Fibroblast of lung (primary cell): ENCODE measurements around the gene SLC25A40. TPM values are rescaled to one million over a fixed set of nuclear protein-coding genes. Genes with fewer than 3 reads are reported as not detected.

Source experiments
- DNase-seq, 2 donors: peaks; one replicate each; pipeline versions ENCODE4 v3.0.0 to v3.0.0-alpha.2; 2010; ENCODE audit warnings: low read depth in 2 of 2
- H2AFZ ChIP-seq: 2 replicates; pipeline ENCODE4 v1.5.1; 2012; ENCODE audit warnings: low read length, control low read depth, inconsistent platforms
- H3K27ac ChIP-seq: 2 replicates; pipeline ENCODE4 v1.5.1; 2011; ENCODE audit warnings: low read length, control low read depth; ENCODE audit not compliant: insufficient read depth
- H3K27me3 ChIP-seq: 2 replicates; pipeline ENCODE4 v1.5.1; 2011; ENCODE audit warnings: mild to moderate bottlenecking, low read length; ENCODE audit not compliant: control insufficient read depth, insufficient read depth
- H3K36me3 ChIP-seq: 2 replicates; pipeline ENCODE4 v1.5.1; 2011; ENCODE audit warnings: low read length; ENCODE audit not compliant: control insufficient read depth, insufficient read depth
- H3K4me1 ChIP-seq: 2 replicates; pipeline ENCODE4 v1.5.1; 2011; ENCODE audit warnings: low read length; ENCODE audit not compliant: control insufficient read depth, insufficient read depth; ENCODE audit errors: extremely low read depth
- H3K4me2 ChIP-seq: 2 replicates; pipeline ENCODE4 v1.5.1; 2011; ENCODE audit warnings: low read length, control low read depth; ENCODE audit not compliant: insufficient read depth; ENCODE audit errors: extremely low read depth
- H3K4me3 ChIP-seq, 4 experiments: fragments of 200-600 bp in 1 of 4; sonication (generic) in 1 of 4; replicated peaks in 1 of 4; 2 replicates each; pipeline ENCODE4 v1.5.1; 2011 to 2016; ENCODE audit warnings: low read length in 4 of 4, low read depth in 3 of 4, mild to moderate bottlenecking in 3 of 4, control low read depth in 2 of 4, inconsistent platforms in 1 of 4, mixed read lengths in 1 of 4; ENCODE audit not compliant: insufficient read depth in 1 of 4; ENCODE audit errors: control extremely low read depth in 1 of 4
- H3K79me2 ChIP-seq: 2 replicates; pipeline ENCODE4 v1.5.1; 2012; ENCODE audit warnings: mild to moderate bottlenecking, low read length, inconsistent platforms; ENCODE audit not compliant: control insufficient read depth, insufficient read depth
- H3K9ac ChIP-seq: 2 replicates; pipeline ENCODE4 v1.5.1; 2011; ENCODE audit warnings: mild to moderate bottlenecking, low read length, control low read depth; ENCODE audit not compliant: insufficient read depth
- H3K9me3 ChIP-seq: 2 replicates; pipeline ENCODE4 v1.5.1; 2012; ENCODE audit warnings: low read depth, low read length; ENCODE audit not compliant: control insufficient read depth, insufficient read depth
- H4K20me1 ChIP-seq: 2 replicates; pipeline ENCODE4 v1.5.1; 2011; ENCODE audit warnings: low read length; ENCODE audit not compliant: control insufficient read depth, insufficient read depth; ENCODE audit errors: extremely low read depth
- EZH2 ChIP-seq: IDR thresholded peaks from 2 replicates; pipeline ENCODE4 v1.5.1; 2012; ENCODE audit warnings: low read length, control low read depth, mild to moderate bottlenecking; ENCODE audit errors: missing control alignments
- polyA plus RNA-seq, 2 donors: library from polyadenylated mRNA; depleted of rRNA in 1 of 2; stranded (reverse) in 1 of 2; unstranded in 1 of 2; fragments of >200 nt; gene quantifications; 2 replicates each; pipeline ENCODE4 v1.2.1, GENCODE V29; 2011 to 2012; ENCODE audit warnings: missing spikeins in 1 of 2
- total RNA-seq: library from RNA; depleted of rRNA; stranded (reverse); fragments of >200 nt; gene quantifications from 2 replicates; pipeline ENCODE4 v1.2.1, GENCODE V29; 2014
- TF ChIP-seq, protein P1 (sequence below), 2 donors: IDR thresholded peaks in 1 of 2; conservative IDR thresholded peaks in 1 of 2; 1 replicate in 1 of 2; 2 replicates in 1 of 2; pipeline ENCODE4 v1.5.1; 2011 to 2012; ENCODE audit warnings: low read length in 2 of 2, control low read depth in 1 of 2, inconsistent platforms in 1 of 2, low read depth in 1 of 2, mild to moderate bottlenecking in 1 of 2

Gene SLC25A40
- total and polyA plus RNA-seq, 2 donors (not counting 1 experiment from before 2014, with no cell fraction given): 6.3 to 10.2 TPM

DNA sequence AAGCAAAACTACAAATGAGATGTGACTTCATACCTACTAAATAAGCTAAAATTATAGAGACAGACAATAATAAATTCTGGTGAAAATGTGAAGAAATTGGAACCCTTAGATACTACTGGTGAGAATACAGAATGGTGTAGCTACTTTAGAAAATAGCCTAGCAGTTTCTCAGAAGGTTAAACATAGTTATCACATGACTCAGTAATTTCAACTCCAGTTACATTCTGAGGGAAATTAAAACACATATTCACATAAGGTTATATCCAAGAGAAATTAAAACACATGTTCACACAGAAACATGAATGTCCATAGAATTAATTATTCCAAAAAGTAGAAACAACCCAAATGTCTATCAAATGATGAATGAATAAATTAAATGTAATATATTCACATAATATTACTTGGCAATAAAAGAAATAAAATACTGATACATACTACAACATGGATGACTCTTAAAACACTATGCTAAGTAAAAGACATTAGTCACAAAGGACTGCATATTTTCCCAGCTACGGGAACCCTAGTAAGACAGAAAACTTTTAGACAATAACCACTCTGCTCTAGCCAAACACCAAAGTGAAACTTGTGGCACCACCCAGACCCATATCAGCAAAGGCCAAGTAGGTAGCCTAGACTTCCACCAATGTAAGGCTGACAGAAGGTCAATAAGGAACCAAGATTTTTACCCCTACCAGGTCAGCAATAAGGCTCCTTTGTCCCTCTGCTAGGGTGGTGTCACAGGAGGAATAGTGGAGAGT lies 25.1 kb downstream of the SLC25A40 start:
- H3K79me2 ChIP-seq: no peaks in the 10 kb centered on the region
- no peaks in the 10 kb centered on the region for H3K27me3 ChIP-seq
- H4K20me1 ChIP-seq: no peaks in the 10 kb centered on the region
- H3K36me3 ChIP-seq: no peaks in the 10 kb centered on the region
- H3K4me2 ChIP-seq: no peak overlapping the region
- H3K27ac ChIP-seq: no peak overlapping the region
- no peaks in the 10 kb centered on the region for H3K4me1 ChIP-seq
- H2AFZ ChIP-seq: no peak overlapping the region
- H3K9ac ChIP-seq: no peak overlapping the region
- peak in 1 of 2 donors; percentile 36 for DNase-seq
- H3K9me3 ChIP-seq: no peaks in the 10 kb centered on the region
- no peak overlapping the region for H3K4me3 ChIP-seq
- no peak for TF ChIP-seq EZH2
- TF ChIP-seq, protein P1, sequence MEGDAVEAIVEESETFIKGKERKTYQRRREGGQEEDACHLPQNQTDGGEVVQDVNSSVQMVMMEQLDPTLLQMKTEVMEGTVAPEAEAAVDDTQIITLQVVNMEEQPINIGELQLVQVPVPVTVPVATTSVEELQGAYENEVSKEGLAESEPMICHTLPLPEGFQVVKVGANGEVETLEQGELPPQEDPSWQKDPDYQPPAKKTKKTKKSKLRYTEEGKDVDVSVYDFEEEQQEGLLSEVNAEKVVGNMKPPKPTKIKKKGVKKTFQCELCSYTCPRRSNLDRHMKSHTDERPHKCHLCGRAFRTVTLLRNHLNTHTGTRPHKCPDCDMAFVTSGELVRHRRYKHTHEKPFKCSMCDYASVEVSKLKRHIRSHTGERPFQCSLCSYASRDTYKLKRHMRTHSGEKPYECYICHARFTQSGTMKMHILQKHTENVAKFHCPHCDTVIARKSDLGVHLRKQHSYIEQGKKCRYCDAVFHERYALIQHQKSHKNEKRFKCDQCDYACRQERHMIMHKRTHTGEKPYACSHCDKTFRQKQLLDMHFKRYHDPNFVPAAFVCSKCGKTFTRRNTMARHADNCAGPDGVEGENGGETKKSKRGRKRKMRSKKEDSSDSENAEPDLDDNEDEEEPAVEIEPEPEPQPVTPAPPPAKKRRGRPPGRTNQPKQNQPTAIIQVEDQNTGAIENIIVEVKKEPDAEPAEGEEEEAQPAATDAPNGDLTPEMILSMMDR (conservative IDR thresholded peaks at IDR 0.05 in 1 of 2, IDR thresholded peaks at IDR 0.05 in 1 of 2; ENCODE audit: low read depth in 1 of 2, low read length in 2 of 2): no peak

DNA sequence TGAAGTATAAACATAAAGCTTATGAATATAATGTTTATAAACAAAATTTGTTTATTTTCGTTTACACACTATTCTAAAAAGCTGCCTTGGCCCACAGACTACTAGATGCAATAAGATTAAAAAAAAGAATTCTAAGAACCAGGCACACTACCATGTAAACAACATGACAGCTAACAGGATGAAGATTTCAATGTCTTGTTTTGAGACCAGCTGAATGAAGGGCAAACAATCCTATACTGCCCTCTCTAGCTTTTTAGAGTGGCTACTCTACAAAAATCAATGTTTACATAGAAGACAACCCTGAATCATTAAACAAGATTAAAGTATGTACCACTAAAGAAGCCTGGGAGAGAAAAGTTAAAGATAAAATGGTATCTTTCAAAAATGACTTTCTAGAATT lies 38.6 kb downstream of the SLC25A40 start:
- H3K4me3 ChIP-seq: no peak overlapping the region
- no peaks in the 10 kb centered on the region for H3K27me3 ChIP-seq
- H3K9ac ChIP-seq: no peak overlapping the region
- no peaks in the 10 kb centered on the region for H3K79me2 ChIP-seq
- no peaks in the 10 kb centered on the region for H3K9me3 ChIP-seq
- no peaks in the 10 kb centered on the region for H3K36me3 ChIP-seq
- H4K20me1 ChIP-seq: no peaks in the 10 kb centered on the region
- TF ChIP-seq, protein P1 (conservative IDR thresholded peaks at IDR 0.05 in 1 of 2, IDR thresholded peaks at IDR 0.05 in 1 of 2; ENCODE audit: low read depth in 1 of 2, low read length in 2 of 2): no peak
- TF ChIP-seq EZH2: no peak
- H3K27ac ChIP-seq: no peak overlapping the region
- H3K4me1 ChIP-seq: no peaks in the 10 kb centered on the region
- DNase-seq: peak in 1 of 2 donors; percentile 39
- H3K4me2 ChIP-seq: no peak overlapping the region
- H2AFZ ChIP-seq: no peak overlapping the region

DNA sequence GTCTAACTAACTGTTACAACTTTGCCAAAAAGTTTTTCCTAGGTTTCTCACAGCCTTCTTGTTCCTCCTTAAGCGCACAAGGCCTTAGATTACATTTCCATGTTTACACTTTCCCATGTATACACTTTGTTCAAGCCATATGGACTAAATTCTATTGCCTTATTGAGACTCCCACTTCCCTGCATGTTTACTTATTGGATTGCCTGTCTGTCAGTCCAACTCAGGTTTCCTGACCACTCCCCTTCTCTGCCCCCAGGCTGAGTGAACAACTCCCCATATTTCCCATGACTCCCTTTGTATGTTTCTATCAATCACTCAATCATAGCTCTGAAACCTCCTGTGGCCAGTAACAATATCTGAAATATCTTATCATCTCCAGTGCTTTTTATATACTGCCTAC lies 43.0 kb downstream of the SLC25A40 start:
- Histone ChIP-seq H3K27me3 (no peaks in the 10 kb centered on the region), H3K4me2 (no peak overlapping the region), H3K36me3 (no peaks in the 10 kb centered on the region), H3K4me3 (no peak overlapping the region), H3K9me3 (no peaks in the 10 kb centered on the region), H2AFZ (no peak overlapping the region), H3K9ac (no peak overlapping the region), H3K27ac (no peak overlapping the region), H4K20me1 (no peaks in the 10 kb centered on the region), H3K79me2 (no peaks in the 10 kb centered on the region), H3K4me1 (no peaks in the 10 kb centered on the region)
- DNase-seq: peak in 1 of 2 donors; percentile 50
- TF ChIP-seq, protein P1 (conservative IDR thresholded peaks at IDR 0.05 in 1 of 2, IDR thresholded peaks at IDR 0.05 in 1 of 2; ENCODE audit: low read depth in 1 of 2, low read length in 2 of 2): no peak
- no peak for TF ChIP-seq EZH2
